Skin of body (tissue), 2 donors: ENCODE data around the gene SCOC. TPM values are rescaled to one million over a fixed set of nuclear protein-coding genes. Genes with fewer than 3 reads are reported as not detected.
"Not testable (repeated sequence)": the region's sequence is repeated elsewhere in the genome, so short reads cannot be mapped to it uniquely, and the experiment has no call there.

Source experiments
- DNase-seq: peaks from one replicate; lab custom pipeline; 2025; lab: John Stamatoyannopoulos, UW
- total RNA-seq: library from RNA; depleted of rRNA; stranded (reverse); fragments of >200 nt; gene quantifications from one replicate; pipeline ENCODE4 v1.2.3, GENCODE V29; 2014

The SCOC gene
- total RNA-seq, 1 donor from 2014 or later, result 35.2 TPM

- DNase-seq, result peak; percentile 34
Observed at GRCh38 chr4:140359562-140360427, 13.7 kb upstream of the SCOC start.

- DNase-seq, result no peak
Observed at GRCh38 chr4:140361099-140361498, 12.3 kb upstream of the SCOC start.

GRCh38 chr4:140363051-140363450 is 10.4 kb upstream of the SCOC start:
- DNase-seq, result no peak

- DNase-seq, result no peak
Observed at GRCh38 chr4:140363558-140363957, 9.9 kb upstream of the SCOC start.

GRCh38 chr4:140367738-140368137 is 5.7 kb upstream of the SCOC start:
- DNase-seq, result no peak

- DNase-seq, result no peak
Observed at GRCh38 chr4:140368686-140369085, 4.8 kb upstream of the SCOC start.

GRCh38 chr4:140372751-140373327 is 607 bp upstream of the SCOC start:
- DNase-seq, result peak; percentile 36

GRCh38 chr4:140374130-140374477 is 658 bp downstream of the SCOC start:
- DNase-seq, result no peak

- no peak for DNase-seq
Observed at GRCh38 chr4:140382732-140383131, 9.3 kb downstream of the SCOC start.

GRCh38 chr4:140388015-140388414 is 14.6 kb downstream of the SCOC start:
- DNase-seq, result no peak

- no peak for DNase-seq
Observed at GRCh38 chr4:140395668-140396067, 22.2 kb downstream of the SCOC start.

GRCh38 chr4:140400111-140400510 is 26.7 kb downstream of the SCOC start:
- DNase-seq, result no peak

GRCh38 chr4:140406292-140406691 is 32.8 kb downstream of the SCOC start:
- no peak for DNase-seq

GRCh38 chr4:140408974-140409373 is 35.5 kb downstream of the SCOC start:
- DNase-seq, result no peak

GRCh38 chr4:140413130-140413969 is 39.9 kb downstream of the SCOC start:
- DNase-seq, result not testable (repeated sequence)

GRCh38 chr4:140423106-140423505 is 49.7 kb downstream of the SCOC start:
- no peak for DNase-seq

- DNase-seq, result no peak
Observed at GRCh38 chr4:140426610-140427105, 53.2 kb downstream of the SCOC start.

GRCh38 chr4:140427106-140427918 is 53.9 kb downstream of the SCOC start, which contains the start of gene CLGN:
Gene CLGN (minus strand): TSS chr4:140427648. CDS start chr4:140413078, 14,570 bp downstream.
- DNase-seq, result peak; percentile 29

- DNase-seq, result no peak
Observed at GRCh38 chr4:140427919-140428471, 54.5 kb downstream of the SCOC start.
